NT2/D1 (cell line): ENCODE results near the gene NXPE3.

Source experiments
- DNase-seq: peaks from one replicate; pipeline ENCODE4 v3.0.0-alpha.2; 2011; ENCODE audit warnings: low read depth, low spot score
- H3K27me3 ChIP-seq: 2 replicates; pipeline ENCODE4 v1.6.0; 2011; ENCODE audit warnings: mild to moderate bottlenecking; ENCODE audit not compliant: insufficient read length, insufficient read depth
- H3K36me3 ChIP-seq: 2 replicates; pipeline ENCODE4 v1.6.1; 2011; ENCODE audit warnings: mild to moderate bottlenecking, low read length, mixed read lengths; ENCODE audit not compliant: insufficient read depth, insufficient read length
- H3K4me1 ChIP-seq: 2 replicates; pipeline ENCODE4 v1.5.1; 2011; ENCODE audit not compliant: insufficient read depth, insufficient read length
- H3K4me3 ChIP-seq: 2 replicates; pipeline ENCODE4 v1.5.1; 2011; ENCODE audit warnings: low read depth; ENCODE audit not compliant: insufficient read length
- H3K9ac ChIP-seq: 2 replicates; pipeline ENCODE4 v1.6.0; 2011; ENCODE audit warnings: low read depth; ENCODE audit not compliant: insufficient read length
- H3K9me3 ChIP-seq: 2 replicates; pipeline ENCODE4 v1.5.1; 2011; ENCODE audit warnings: mild to moderate bottlenecking, low read length; ENCODE audit not compliant: insufficient read depth
- SUZ12 ChIP-seq: IDR thresholded peaks from 2 replicates; pipeline ENCODE4 v1.6.1; 2011; ENCODE audit not compliant: insufficient read length, insufficient read depth; ENCODE audit errors: extremely low read depth
- YY1 ChIP-seq: IDR thresholded peaks from 2 replicates; pipeline ENCODE4 v1.6.1; 2011; ENCODE audit not compliant: insufficient read length, insufficient read depth
- ZNF274 ChIP-seq: IDR thresholded peaks from 2 replicates; pipeline ENCODE4 v1.6.1; 2011; ENCODE audit warnings: mild to moderate bottlenecking, low read depth, low read length

Gene NXPE3

GRCh38 chr3:101825904-101826445 lies 47.0 kb downstream of the NXPE3 start:
- no peak for TF ChIP-seq YY1
- TF ChIP-seq SUZ12, result no peak
- TF ChIP-seq ZNF274, result no peak
- peaks cover 13% of the 10 kb centered on the region for H3K36me3 ChIP-seq
- H3K9me3 ChIP-seq, result no peaks in the 10 kb centered on the region
- H3K4me1 ChIP-seq, result no peaks in the 10 kb centered on the region
- no peaks in the 10 kb centered on the region for H3K27me3 ChIP-seq
- no peak overlapping the region for H3K4me3 ChIP-seq
- H3K9ac ChIP-seq, result no peak overlapping the region
- no peak for DNase-seq

GRCh38 chr3:101827211-101828174 lies 48.5 kb downstream of the NXPE3 start:
- no peaks in the 10 kb centered on the region for H3K36me3 ChIP-seq
- H3K9me3 ChIP-seq, result no peaks in the 10 kb centered on the region
- H3K4me3 ChIP-seq, result peak overlapping the region; percentile 43
- TF ChIP-seq SUZ12 (no peak), ZNF274 (no peak), YY1 (no peak)
- H3K27me3 ChIP-seq, result no peaks in the 10 kb centered on the region
- H3K4me1 ChIP-seq, result no peaks in the 10 kb centered on the region
- peak overlapping the region; percentile 81 for H3K9ac ChIP-seq
- peak; percentile 57 for DNase-seq

- TF ChIP-seq ZNF274 (no peak), YY1 (no peak), SUZ12 (no peak)
- no peaks in the 10 kb centered on the region for H3K9me3 ChIP-seq
- H3K4me1 ChIP-seq, result no peaks in the 10 kb centered on the region
- no peaks in the 10 kb centered on the region for H3K27me3 ChIP-seq
- no peak for DNase-seq
- H3K4me3 ChIP-seq, result no peak overlapping the region
- peaks cover 4% of the 10 kb centered on the region for H3K36me3 ChIP-seq
- H3K9ac ChIP-seq, result no peak overlapping the region
These were observed 49.3 kb downstream of the NXPE3 start for GRCh38 chr3:101828276-101828675.

GRCh38 chr3:101828691-101829436 lies 49.9 kb downstream of the NXPE3 start:
- Histone ChIP-seq H3K36me3 (peaks cover 7% of the 10 kb centered on the region), H3K4me1 (no peaks in the 10 kb centered on the region), H3K27me3 (no peaks in the 10 kb centered on the region), H3K9ac (no peak overlapping the region), H3K4me3 (no peak overlapping the region), H3K9me3 (no peaks in the 10 kb centered on the region)
- DNase-seq, result no peak
- no peak for TF ChIP-seq ZNF274
- TF ChIP-seq SUZ12, result no peak
- no peak for TF ChIP-seq YY1

- Histone ChIP-seq H3K4me3 (no peak overlapping the region), H3K27me3 (no peaks in the 10 kb centered on the region), H3K36me3 (peaks cover 7% of the 10 kb centered on the region), H3K9ac (no peak overlapping the region), H3K4me1 (no peaks in the 10 kb centered on the region), H3K9me3 (no peaks in the 10 kb centered on the region)
- TF ChIP-seq ZNF274, result no peak
- no peak for TF ChIP-seq SUZ12
- TF ChIP-seq YY1, result no peak
- DNase-seq, result no peak
These were observed 50.4 kb downstream of the NXPE3 start for GRCh38 chr3:101829437-101829830.

GRCh38 chr3:101829874-101830273 lies 50.9 kb downstream of the NXPE3 start:
- H3K9ac ChIP-seq, result no peak overlapping the region
- no peaks in the 10 kb centered on the region for H3K9me3 ChIP-seq
- H3K4me3 ChIP-seq, result no peak overlapping the region
- H3K27me3 ChIP-seq, result no peaks in the 10 kb centered on the region
- no peak for TF ChIP-seq SUZ12
- TF ChIP-seq ZNF274, result no peak
- no peak for TF ChIP-seq YY1
- peaks cover 7% of the 10 kb centered on the region for H3K36me3 ChIP-seq
- no peaks in the 10 kb centered on the region for H3K4me1 ChIP-seq
- DNase-seq, result no peak
